ENCODE data around the gene TXN.

DNA sequence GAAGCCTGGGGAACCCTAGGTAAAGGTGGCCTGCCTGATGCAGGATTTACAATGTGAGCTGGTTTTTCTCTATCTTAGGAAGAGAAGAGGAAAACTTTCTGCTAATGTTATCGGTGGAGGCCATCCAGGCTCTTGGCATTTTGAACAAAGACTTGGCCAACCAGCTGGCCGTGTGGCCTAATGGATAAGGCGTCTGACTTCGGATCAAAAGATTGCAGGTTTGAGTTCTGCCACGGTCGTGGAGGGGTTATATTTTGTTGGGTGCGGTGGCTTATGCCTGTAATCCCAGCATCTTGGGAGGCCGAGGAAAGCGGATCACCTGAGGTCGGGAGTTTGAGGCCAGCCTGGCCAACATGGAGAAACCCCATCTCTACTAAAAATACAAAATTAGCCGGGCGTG is 58.0 kb downstream of the TXN start:
- TF ChIP-seq, protein P1, sequence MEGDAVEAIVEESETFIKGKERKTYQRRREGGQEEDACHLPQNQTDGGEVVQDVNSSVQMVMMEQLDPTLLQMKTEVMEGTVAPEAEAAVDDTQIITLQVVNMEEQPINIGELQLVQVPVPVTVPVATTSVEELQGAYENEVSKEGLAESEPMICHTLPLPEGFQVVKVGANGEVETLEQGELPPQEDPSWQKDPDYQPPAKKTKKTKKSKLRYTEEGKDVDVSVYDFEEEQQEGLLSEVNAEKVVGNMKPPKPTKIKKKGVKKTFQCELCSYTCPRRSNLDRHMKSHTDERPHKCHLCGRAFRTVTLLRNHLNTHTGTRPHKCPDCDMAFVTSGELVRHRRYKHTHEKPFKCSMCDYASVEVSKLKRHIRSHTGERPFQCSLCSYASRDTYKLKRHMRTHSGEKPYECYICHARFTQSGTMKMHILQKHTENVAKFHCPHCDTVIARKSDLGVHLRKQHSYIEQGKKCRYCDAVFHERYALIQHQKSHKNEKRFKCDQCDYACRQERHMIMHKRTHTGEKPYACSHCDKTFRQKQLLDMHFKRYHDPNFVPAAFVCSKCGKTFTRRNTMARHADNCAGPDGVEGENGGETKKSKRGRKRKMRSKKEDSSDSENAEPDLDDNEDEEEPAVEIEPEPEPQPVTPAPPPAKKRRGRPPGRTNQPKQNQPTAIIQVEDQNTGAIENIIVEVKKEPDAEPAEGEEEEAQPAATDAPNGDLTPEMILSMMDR (IDR thresholded peaks at IDR 0.05 in 4 of 5, conservative IDR thresholded peaks at IDR 0.05 in 1 of 5), result no peak
- no peak for TF ChIP-seq POLR2A (IDR thresholded peaks at IDR 0.05)

Data from gastrocnemius medialis (tissue), 4 donors.